Mammary epithelial cell (primary cell): Measurements from ENCODE around the gene AKAP1.

ENCODE experiments used
- CTCF ChIP-seq, 2 donors: IDR thresholded peaks in 1 of 2; conservative IDR thresholded peaks in 1 of 2; 2 replicates each; pipeline ENCODE4 v1.5.1; 2011 to 2012; ENCODE audit warnings: inconsistent platforms in 2 of 2, low read length in 2 of 2, mild to moderate bottlenecking in 2 of 2, control low read depth in 1 of 2, low read depth in 1 of 2; ENCODE audit not compliant: insufficient read depth in 1 of 2; ENCODE audit errors: extremely low read depth in 1 of 2
- EZH2 ChIP-seq: IDR thresholded peaks from 2 replicates; pipeline ENCODE4 v1.6.1; 2012; ENCODE audit warnings: low read length, inconsistent platforms, borderline replicate concordance

GRCh38 chr17:57145347-57145746 is 60.3 kb downstream of the AKAP1 start:
- TF ChIP-seq CTCF (conservative IDR thresholded peaks at IDR 0.05 in 1 of 2, IDR thresholded peaks at IDR 0.05 in 1 of 2; ENCODE audit: extremely low read depth in 1 of 2, insufficient read depth in 1 of 2, low read depth in 1 of 2, low read length in 2 of 2) = no peak
- no peak for TF ChIP-seq EZH2
